ENCODE measurements around the gene RPAP3. TPM values are rescaled to one million over a fixed set of nuclear protein-coding genes. Genes with fewer than 3 reads are reported as not detected.

RPAP3 gene
- total RNA-seq, 1 experiment from 2014 or later = 44.3 TPM

GRCh38 chr12:47707355-47707754 lies 1.5 kb upstream of the RPAP3 start:
- Mint-ChIP-seq H3K4me3 (no peak overlapping the region), H3K27me3 (ENCODE audit: low read depth) (peaks cover 10% of the 10 kb centered on the region; the same call in 1 of the 2 replicates), H3K27ac (no peak overlapping the region), H3K4me1 (peaks cover 21% of the 10 kb centered on the region), H3K36me3 (no peaks in the 10 kb centered on the region), H3K9me3 (no peaks in the 10 kb centered on the region)
- TF ChIP-seq FOXP1 (CRISPR knock-in tag; IDR thresholded peaks at IDR 0.05; ENCODE audit: borderline replicate concordance) (no peak), NFATC4 (CRISPR knock-in tag; IDR thresholded peaks at IDR 0.05) (no peak), EMX1 (CRISPR knock-in tag; IDR thresholded peaks at IDR 0.05) (no peak), NR3C1 (CRISPR knock-in tag; conservative IDR thresholded peaks at IDR 0.05; ENCODE audit: low read depth) (no peak), ATF1 (CRISPR knock-in tag; IDR thresholded peaks at IDR 0.05) (no peak), ZBTB43 (CRISPR knock-in tag; IDR thresholded peaks at IDR 0.05) (no peak), CREB1 (CRISPR knock-in tag; IDR thresholded peaks at IDR 0.05) (no peak), OVOL2 (CRISPR knock-in tag; IDR thresholded peaks at IDR 0.05; ENCODE audit: borderline replicate concordance) (no peak), ZNF532 (CRISPR knock-in tag; IDR thresholded peaks at IDR 0.05; ENCODE audit: borderline replicate concordance) (no peak)
- ATAC-seq = no peak
- CTCF ChIA-PET = interaction anchor here (0.8 to 2.0 kb wide), 5 partner anchors 11 to 131 kb away, joined by 3 to 9 read pairs (median 4); no protein-coding TSS in a partner anchor
- POLR2A ChIA-PET = interaction anchor here (0.6 kb wide), 1 partner anchor 52 kb away, joined by 5 read pairs; no protein-coding TSS in a partner anchor
- no peak for DNase-seq (ENCODE audit: low spot score)

GRCh38 chr12:47705229-47705565 lies 633 bp downstream of the RPAP3 start:
- H3K4me1 Mint-ChIP-seq = peaks cover 21% of the 10 kb centered on the region
- no peak for DNase-seq (ENCODE audit: low spot score)
- peak; percentile 10 for ATAC-seq
- H3K36me3 Mint-ChIP-seq = peaks cover 8% of the 10 kb centered on the region; the same call in 1 of the 2 replicates
- H3K27me3 Mint-ChIP-seq (ENCODE audit: low read depth) = no peaks in the 10 kb centered on the region
- ChIA-PET POLR2A (interaction anchor here (1.4 kb wide), 1 partner anchor 68 kb away, joined by 3 read pairs; the partner anchor contains the start of gene SLC48A1), CTCF (interaction anchor here (0.7 kb wide), 1 partner anchor 133 kb away, joined by 3 read pairs; no protein-coding TSS in a partner anchor)
- TF ChIP-seq IRF1 (CRISPR knock-in tag; IDR thresholded peaks at IDR 0.05) (no peak), STAT6 (CRISPR knock-in tag; conservative IDR thresholded peaks at IDR 0.05; ENCODE audit: low read depth) (no peak), RORB (CRISPR knock-in tag; IDR thresholded peaks at IDR 0.05) (no peak)
- peak overlapping the region; percentile 76 for H3K4me3 Mint-ChIP-seq
- peak overlapping the region; percentile 39; the same call in 1 of the 2 replicates for H3K27ac Mint-ChIP-seq
- no peaks in the 10 kb centered on the region for H3K9me3 Mint-ChIP-seq

GRCh38 chr12:47704719-47705118 lies 1.1 kb downstream of the RPAP3 start:
- ChIA-PET CTCF (interaction anchor here (0.7 kb wide), 1 partner anchor 133 kb away, joined by 3 read pairs; no protein-coding TSS in a partner anchor), POLR2A (no interaction called here)
- peak overlapping the region; percentile 76 for H3K4me3 Mint-ChIP-seq
- peak overlapping the region; percentile 39; the same call in 1 of the 2 replicates for H3K27ac Mint-ChIP-seq
- DNase-seq (ENCODE audit: low spot score) (no peak), ATAC-seq (no peak)
- peaks cover 21% of the 10 kb centered on the region for H3K4me1 Mint-ChIP-seq
- no peaks in the 10 kb centered on the region for H3K9me3 Mint-ChIP-seq
- no peaks in the 10 kb centered on the region for H3K27me3 Mint-ChIP-seq (ENCODE audit: low read depth)
- H3K36me3 Mint-ChIP-seq = peaks cover 11% of the 10 kb centered on the region; the same call in 1 of the 2 replicates
- no peak for TF ChIP-seq CREM (CRISPR knock-in tag; IDR thresholded peaks at IDR 0.05)
- no peak for TF ChIP-seq ZSCAN18 (CRISPR knock-in tag; IDR thresholded peaks at IDR 0.05)
- TF ChIP-seq NR3C1 (CRISPR knock-in tag; conservative IDR thresholded peaks at IDR 0.05; ENCODE audit: low read depth) = no peak
- TF ChIP-seq IRF2 (CRISPR knock-in tag; IDR thresholded peaks at IDR 0.05; ENCODE audit: borderline replicate concordance, low read depth) = no peak
- TF ChIP-seq SP1 (CRISPR knock-in tag; conservative IDR thresholded peaks at IDR 0.05) = no peak
- no peak for TF ChIP-seq IRF1 (CRISPR knock-in tag; IDR thresholded peaks at IDR 0.05)
- TF ChIP-seq CBFB (CRISPR knock-in tag; IDR thresholded peaks at IDR 0.05; ENCODE audit: low read depth) = no peak
- no peak for TF ChIP-seq ZBTB21 (CRISPR knock-in tag; IDR thresholded peaks at IDR 0.05; ENCODE audit: borderline replicate concordance)
- no peak for TF ChIP-seq E2F1 (CRISPR knock-in tag; IDR thresholded peaks at IDR 0.05)
- no peak for TF ChIP-seq NFATC4 (CRISPR knock-in tag; IDR thresholded peaks at IDR 0.05)
